Measurements from ENCODE around the gene CENPP.

CENPP gene

GRCh38 chr9:92513349-92513748 is 187.6 kb downstream of the CENPP start:
- in situ Hi-C loops (cut with MboI; ENCODE audit: low pct_unique_long_range_greater_than_20kb, low sequenced_read_pairs) = no loop called here

GRCh38 chr9:92514635-92515034 is 188.9 kb downstream of the CENPP start:
- in situ Hi-C loops (cut with MboI; ENCODE audit: low pct_unique_long_range_greater_than_20kb, low sequenced_read_pairs) = no loop called here

More at GRCh38 chr9:92513349-92513748, 187.6 kb downstream of the CENPP start:
- DNase-seq = no peak

GRCh38 chr9:92516521-92516920 is 190.8 kb downstream of the CENPP start:
- in situ Hi-C loops (cut with MboI; ENCODE audit: low pct_unique_long_range_greater_than_20kb, low sequenced_read_pairs) = no loop called here
- DNase-seq = no peak

More at GRCh38 chr9:92514635-92515034, 188.9 kb downstream of the CENPP start:
- DNase-seq = no peak

GRCh38 chr9:92517046-92517445 is 191.3 kb downstream of the CENPP start:
- in situ Hi-C loops (cut with MboI; ENCODE audit: low pct_unique_long_range_greater_than_20kb, low sequenced_read_pairs) = no loop called here

GRCh38 chr9:92518199-92518598 is 192.4 kb downstream of the CENPP start:
- DNase-seq = no peak
- in situ Hi-C loops (cut with MboI; ENCODE audit: low pct_unique_long_range_greater_than_20kb, low sequenced_read_pairs) = no loop called here

More at GRCh38 chr9:92517046-92517445, 191.3 kb downstream of the CENPP start:
- no peak for DNase-seq

GRCh38 chr9:92520837-92521236 is 195.1 kb downstream of the CENPP start:
- in situ Hi-C loops (cut with MboI; ENCODE audit: low pct_unique_long_range_greater_than_20kb, low sequenced_read_pairs) = no loop called here
- DNase-seq = no peak

GRCh38 chr9:92522983-92523970 is 197.5 kb downstream of the CENPP start:
- no peak for DNase-seq

GRCh38 chr9:92524881-92525280 is 199.1 kb downstream of the CENPP start:
- no peak for DNase-seq
- in situ Hi-C loops (cut with MboI; ENCODE audit: low pct_unique_long_range_greater_than_20kb, low sequenced_read_pairs) = no loop called here

More at GRCh38 chr9:92522983-92523970, 197.5 kb downstream of the CENPP start:
- in situ Hi-C loops (cut with MboI; ENCODE audit: low pct_unique_long_range_greater_than_20kb, low sequenced_read_pairs) = no loop called here

- in situ Hi-C loops (cut with MboI; ENCODE audit: low pct_unique_long_range_greater_than_20kb, low sequenced_read_pairs) = no loop called here
- no peak for DNase-seq
Measured at GRCh38 chr9:92525306-92525705, 199.6 kb downstream of the CENPP start.

- DNase-seq = no peak
- in situ Hi-C loops (cut with MboI; ENCODE audit: low pct_unique_long_range_greater_than_20kb, low sequenced_read_pairs) = no loop called here
Measured at GRCh38 chr9:92527291-92527828, 201.6 kb downstream of the CENPP start.

GRCh38 chr9:92527832-92528521 is 202.2 kb downstream of the CENPP start:
- in situ Hi-C loops (cut with MboI; ENCODE audit: low pct_unique_long_range_greater_than_20kb, low sequenced_read_pairs) = no loop called here
- no peak for DNase-seq

- in situ Hi-C loops (cut with MboI; ENCODE audit: low pct_unique_long_range_greater_than_20kb, low sequenced_read_pairs) = no loop called here
- DNase-seq = no peak
Measured at GRCh38 chr9:92528522-92528849, 202.7 kb downstream of the CENPP start.

- DNase-seq = no peak
- in situ Hi-C loops (cut with MboI; ENCODE audit: low pct_unique_long_range_greater_than_20kb, low sequenced_read_pairs) = no loop called here
Measured at GRCh38 chr9:92529124-92529523, 203.4 kb downstream of the CENPP start.

- no peak for DNase-seq
- in situ Hi-C loops (cut with MboI; ENCODE audit: low pct_unique_long_range_greater_than_20kb, low sequenced_read_pairs) = no loop called here
Measured at GRCh38 chr9:92530893-92531292, 205.1 kb downstream of the CENPP start.

GRCh38 chr9:92534204-92534603 is 208.5 kb downstream of the CENPP start:
- in situ Hi-C loops (cut with MboI; ENCODE audit: low pct_unique_long_range_greater_than_20kb, low sequenced_read_pairs) = no loop called here
- no peak for DNase-seq

GRCh38 chr9:92534674-92535073 is 208.9 kb downstream of the CENPP start:
- no peak for DNase-seq
- in situ Hi-C loops (cut with MboI; ENCODE audit: low pct_unique_long_range_greater_than_20kb, low sequenced_read_pairs) = no loop called here

GRCh38 chr9:92535940-92536850 is 210.4 kb downstream of the CENPP start, which contains the start of gene ECM2:
Gene ECM2 (minus strand): TSS chr9:92535990. CDS start chr9:92522866, 13,124 bp downstream.
- no peak for DNase-seq
- in situ Hi-C loops (cut with MboI; ENCODE audit: low pct_unique_long_range_greater_than_20kb, low sequenced_read_pairs) = no loop called here

GRCh38 chr9:92538541-92538940 is 212.8 kb downstream of the CENPP start:
- DNase-seq = peak; percentile 4
- in situ Hi-C loops (cut with MboI; ENCODE audit: low pct_unique_long_range_greater_than_20kb, low sequenced_read_pairs) = no loop called here

- in situ Hi-C loops (cut with MboI; ENCODE audit: low pct_unique_long_range_greater_than_20kb, low sequenced_read_pairs) = no loop called here
- DNase-seq = no peak
Measured at GRCh38 chr9:92543972-92544371, 218.2 kb downstream of the CENPP start.

All from KBM-7 (cell line).